HEK293T (cell line): ENCODE results near the gene KCNQ5.

Experiments
- CTCF ChIA-PET: fragments of 350-600 bp; formaldehyde crosslinking; extraction: SDS; loops from one replicate; lab custom pipeline; 2021; ENCODE audit warnings: antibody characterized with exemption, inconsistent platforms; lab: Yijun Ruan, JAX
- POLR2A ChIA-PET: fragments of 350-600 bp; formaldehyde crosslinking; extraction: SDS; loops from one replicate; lab custom pipeline; 2020; ENCODE audit warnings: antibody characterized with exemption, inconsistent platforms; lab: Yijun Ruan, JAX
- DNase-seq: peaks from one replicate; pipeline ENCODE4 v3.0.0; 2012; ENCODE audit warnings: mixed read lengths; ENCODE audit errors: extremely low spot score
- ARNT ChIP-seq: fragments of 450-650 bp; IDR thresholded peaks from 2 replicates; pipeline ENCODE4 v1.6.1; 2017; ENCODE audit warnings: mild to moderate bottlenecking
- BHLHE40 ChIP-seq: fragments of 450-650 bp; IDR thresholded peaks from 2 replicates; pipeline ENCODE4 v1.6.1; 2016; ENCODE audit warnings: mild to moderate bottlenecking, moderate library complexity, borderline replicate concordance
- CTBP1 ChIP-seq: fragments of 450-650 bp; IDR thresholded peaks from 2 replicates; pipeline ENCODE4 v1.6.1; 2016; ENCODE audit warnings: borderline replicate concordance
- ELF4 ChIP-seq: fragments of 450-650 bp; IDR thresholded peaks from 2 replicates; pipeline ENCODE4 v1.6.1; 2017; ENCODE audit warnings: antibody characterized with exemption
- FOXA1 ChIP-seq: fragments of 450-650 bp; IDR thresholded peaks from 2 replicates; pipeline ENCODE4 v1.6.1; 2016; ENCODE audit warnings: mild to moderate bottlenecking
- FOXK2 ChIP-seq: fragments of 450-650 bp; IDR thresholded peaks from 2 replicates; pipeline ENCODE4 v1.6.1; 2016; ENCODE audit warnings: mild to moderate bottlenecking
- FOXM1 ChIP-seq: fragments of 450-650 bp; IDR thresholded peaks from 2 replicates; pipeline ENCODE4 v1.6.1; 2017; ENCODE audit warnings: mild to moderate bottlenecking, borderline replicate concordance
- HDGF ChIP-seq: fragments of 450-650 bp; IDR thresholded peaks from 2 replicates; pipeline ENCODE4 v1.6.1; 2017; ENCODE audit warnings: antibody characterized with exemption, borderline replicate concordance
- L3MBTL2 ChIP-seq: fragments of 450-650 bp; conservative IDR thresholded peaks from 2 replicates; pipeline ENCODE4 v1.6.1; 2016; ENCODE audit warnings: mild to moderate bottlenecking
- LEF1 ChIP-seq: fragments of 450-650 bp; IDR thresholded peaks from 2 replicates; pipeline ENCODE4 v1.6.1; 2017; ENCODE audit warnings: mild to moderate bottlenecking, borderline replicate concordance
- NFRKB ChIP-seq: fragments of 450-650 bp; IDR thresholded peaks from 2 replicates; pipeline ENCODE4 v1.6.1; 2016; ENCODE audit warnings: mild to moderate bottlenecking, moderate library complexity
- PKNOX1 ChIP-seq: fragments of 450-650 bp; IDR thresholded peaks from 2 replicates; pipeline ENCODE4 v1.6.1; 2016
- SP1 ChIP-seq: fragments of 450-650 bp; IDR thresholded peaks from 2 replicates; pipeline ENCODE4 v1.6.1; 2017
- SUZ12 ChIP-seq: fragments of 450-650 bp; IDR thresholded peaks from 2 replicates; pipeline ENCODE4 v1.6.1; 2016; ENCODE audit warnings: mild to moderate bottlenecking
- TARDBP ChIP-seq: fragments of 450-650 bp; IDR thresholded peaks from 2 replicates; pipeline ENCODE4 v1.6.1; 2016
- ZNF384 ChIP-seq: fragments of 450-650 bp; IDR thresholded peaks from 2 replicates; pipeline ENCODE4 v1.6.1; 2016

Gene KCNQ5

DNA sequence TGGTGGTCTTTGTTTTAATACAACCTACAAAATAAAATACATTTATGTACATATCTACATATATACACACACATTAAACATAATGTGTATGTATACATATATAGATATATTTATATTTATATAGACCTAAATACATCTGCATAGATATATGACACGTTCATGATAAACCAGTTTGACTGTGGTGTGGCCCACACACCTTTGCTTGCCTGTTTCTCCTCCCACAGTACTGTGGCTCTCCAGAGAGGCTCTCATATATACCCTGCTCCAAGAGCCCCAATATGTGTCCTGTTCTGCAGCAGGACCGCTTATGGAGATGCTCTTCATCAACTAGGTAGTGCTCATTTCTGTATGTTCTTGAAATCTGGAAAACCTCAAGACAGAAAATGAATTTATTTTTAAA is 207.0 kb downstream of the KCNQ5 start:
- TF ChIP-seq LEF1, result no peak
- no peak for TF ChIP-seq CTBP1
- TF ChIP-seq HDGF, result no peak
- CTCF ChIA-PET, result no interaction called here

GRCh38 chr6:72832271-72832670 is 210.4 kb downstream of the KCNQ5 start:
- TF ChIP-seq TARDBP (no peak), FOXK2 (no peak), CTBP1 (no peak), ELF4 (no peak), PKNOX1 (no peak), FOXA1 (no peak), ZNF384 (no peak), LEF1 (no peak), SUZ12 (no peak), ARNT (no peak), HDGF (no peak), NFRKB (no peak), FOXM1 (no peak), SP1 (no peak), L3MBTL2 (no peak)
- ChIA-PET CTCF (no interaction called here), POLR2A (no interaction called here)
- DNase-seq, result no peak

More for the DNA sequence above, 207.0 kb downstream of the KCNQ5 start:
- DNase-seq, result no peak
- POLR2A ChIA-PET, result no interaction called here

DNA sequence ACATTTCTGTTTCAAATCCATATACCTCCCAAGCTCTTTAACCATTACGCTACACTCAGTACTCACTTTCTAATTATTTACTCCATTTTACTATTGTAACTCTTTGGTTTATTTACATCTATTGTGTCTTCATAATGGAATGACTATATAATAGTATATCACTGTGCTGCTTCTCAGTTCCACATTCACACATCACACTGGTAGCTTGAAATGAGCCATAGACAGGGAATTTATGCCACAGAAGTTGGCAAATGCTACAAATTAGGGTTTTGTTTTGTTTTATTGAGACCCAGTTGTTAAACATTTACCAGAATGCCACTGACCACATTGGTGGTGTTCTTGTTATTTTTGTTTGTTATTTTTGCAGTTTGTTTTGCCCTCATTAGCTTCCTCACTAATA is 213.9 kb downstream of the KCNQ5 start:
- TF ChIP-seq ELF4 (no peak), L3MBTL2 (no peak), CTBP1 (no peak), LEF1 (no peak), FOXK2 (no peak), FOXA1 (no peak)
- ChIA-PET POLR2A (no interaction called here), CTCF (no interaction called here)
- no peak for DNase-seq

DNA sequence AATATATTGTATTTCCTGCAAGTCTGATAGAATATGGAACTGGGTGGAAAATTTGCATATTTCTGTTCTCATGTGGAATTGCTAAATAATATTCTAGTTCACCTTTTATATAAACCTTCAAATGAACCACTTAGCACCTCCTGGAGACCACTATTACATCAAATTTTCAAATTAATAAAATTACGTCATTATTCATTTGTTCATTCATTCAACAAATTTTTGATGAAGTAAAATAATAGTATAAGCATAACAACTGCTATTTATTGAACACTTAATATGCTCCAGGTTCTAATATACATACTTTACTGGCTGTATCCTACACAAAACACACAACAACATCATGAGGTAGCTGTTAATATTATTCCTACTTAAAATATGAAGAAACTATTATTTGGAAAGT is 215.1 kb downstream of the KCNQ5 start:
- ChIA-PET POLR2A (no interaction called here), CTCF (no interaction called here)
- DNase-seq, result no peak
- no peak for TF ChIP-seq SUZ12
- TF ChIP-seq CTBP1, result no peak
- no peak for TF ChIP-seq SP1
- no peak for TF ChIP-seq TARDBP
- TF ChIP-seq ELF4, result no peak
- TF ChIP-seq ZNF384, result no peak
- TF ChIP-seq FOXA1, result no peak
- TF ChIP-seq HDGF, result no peak
- no peak for TF ChIP-seq ARNT
- TF ChIP-seq NFRKB, result no peak

DNA sequence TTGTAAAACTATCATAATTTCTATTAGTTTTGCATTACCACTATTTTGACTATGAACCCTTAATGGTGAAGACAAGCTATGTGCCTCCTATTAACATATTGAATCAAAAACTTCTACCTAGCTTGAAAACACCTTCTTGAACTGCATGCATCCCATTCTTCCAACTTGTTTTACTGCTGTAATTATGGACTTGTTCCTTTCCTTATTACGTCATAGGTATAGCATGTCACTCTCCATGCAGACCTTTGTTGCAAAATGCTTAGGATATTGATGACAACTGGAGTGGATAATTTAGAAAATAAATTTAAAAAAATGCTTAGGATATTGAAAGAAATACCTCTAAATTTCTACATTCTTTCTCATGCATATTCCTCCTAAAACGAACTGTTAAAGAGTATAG is 219.3 kb downstream of the KCNQ5 start:
- TF ChIP-seq HDGF (no peak), SUZ12 (no peak), FOXM1 (no peak), TARDBP (no peak), ARNT (no peak), CTBP1 (no peak), NFRKB (no peak), ELF4 (no peak), SP1 (no peak)
- no peak for DNase-seq
- ChIA-PET POLR2A (no interaction called here), CTCF (interaction anchor here (0.5 kb wide), 1 partner anchor 430 kb away, joined by 4 read pairs; no protein-coding TSS in a partner anchor)

- TF ChIP-seq ZNF384 (no peak), ELF4 (no peak), BHLHE40 (no peak), TARDBP (no peak), FOXM1 (no peak), ARNT (no peak), PKNOX1 (no peak), FOXA1 (no peak), SUZ12 (no peak)
- CTCF ChIA-PET, result no interaction called here
- POLR2A ChIA-PET, result no interaction called here
- no peak for DNase-seq
Observed at GRCh38 chr6:72842140-72842539, 220.3 kb downstream of the KCNQ5 start.

GRCh38 chr6:72844614-72845013 is 222.8 kb downstream of the KCNQ5 start:
- no peak for DNase-seq
- CTCF ChIA-PET, result no interaction called here
- TF ChIP-seq FOXM1, result no peak
- no peak for TF ChIP-seq ZNF384
- no peak for TF ChIP-seq SUZ12
- TF ChIP-seq LEF1, result no peak
- TF ChIP-seq SP1, result no peak
- TF ChIP-seq PKNOX1, result no peak
- no peak for TF ChIP-seq FOXA1
- TF ChIP-seq HDGF, result no peak
- TF ChIP-seq ELF4, result no peak
- TF ChIP-seq L3MBTL2, result no peak
- POLR2A ChIA-PET, result no interaction called here
